Measurements from ENCODE around the gene TRIP12.
"Not testable (repeated sequence)": the region's sequence is repeated elsewhere in the genome, so short reads cannot be mapped to it uniquely, and the experiment has no call there.

Gene TRIP12

DNA sequence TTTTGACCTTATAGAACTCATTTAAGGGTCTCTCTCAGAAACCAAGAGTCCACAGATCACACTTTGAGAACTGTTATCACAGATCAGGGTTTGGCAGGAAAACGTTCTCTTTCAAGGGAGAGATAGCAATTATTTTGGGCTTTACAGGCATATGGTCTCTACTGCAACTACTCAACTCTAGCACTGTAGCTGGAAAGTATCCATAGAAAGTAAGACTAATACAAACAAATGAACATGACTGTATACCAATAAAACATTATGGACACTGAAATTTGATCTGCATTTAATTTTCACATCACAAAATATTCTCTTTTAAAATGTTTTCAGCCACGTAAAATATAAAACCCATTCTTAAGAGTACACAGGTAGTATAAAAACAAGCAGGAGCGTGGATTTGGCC lies 100.5 kb downstream of the TRIP12 start:
- DNase-seq = no peak

DNA sequence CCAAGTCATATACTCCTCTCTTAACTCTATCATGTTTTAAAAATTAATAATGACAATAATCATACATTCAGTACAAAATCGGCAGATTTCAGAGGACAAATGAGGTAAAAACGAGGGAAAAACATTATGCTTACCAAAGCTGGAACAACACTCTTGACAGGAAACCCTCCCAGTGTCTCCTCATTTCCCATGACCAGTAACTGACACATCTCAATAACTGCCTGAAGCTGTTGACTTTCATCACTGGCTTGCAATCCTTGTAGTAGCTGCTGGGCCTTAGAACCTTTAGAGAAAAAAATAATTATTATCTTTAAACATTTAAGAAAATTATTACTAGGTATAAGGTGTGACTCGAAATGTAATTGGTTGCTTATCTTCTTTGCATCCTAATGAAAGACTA lies 103.6 kb downstream of the TRIP12 start:
- DNase-seq = no peak

DNA sequence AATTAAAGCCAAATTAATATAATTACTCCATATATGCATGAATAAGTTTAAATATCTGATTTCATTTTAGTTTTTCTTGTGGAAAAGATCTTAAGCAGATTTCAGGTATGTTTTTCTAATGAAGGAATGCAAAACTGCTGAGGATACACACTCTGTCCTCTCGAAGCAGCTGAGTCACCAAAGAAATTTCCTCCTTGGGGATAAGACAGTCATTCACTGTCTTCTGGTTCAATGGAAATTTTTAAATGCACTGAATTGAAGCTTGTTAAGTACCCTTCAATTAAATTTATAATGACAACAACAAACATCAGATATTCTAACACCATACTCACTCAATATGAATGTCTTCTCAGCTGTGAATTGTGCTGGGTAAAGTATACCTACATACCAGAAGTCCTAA lies 106.0 kb downstream of the TRIP12 start:
- DNase-seq = no peak

DNA sequence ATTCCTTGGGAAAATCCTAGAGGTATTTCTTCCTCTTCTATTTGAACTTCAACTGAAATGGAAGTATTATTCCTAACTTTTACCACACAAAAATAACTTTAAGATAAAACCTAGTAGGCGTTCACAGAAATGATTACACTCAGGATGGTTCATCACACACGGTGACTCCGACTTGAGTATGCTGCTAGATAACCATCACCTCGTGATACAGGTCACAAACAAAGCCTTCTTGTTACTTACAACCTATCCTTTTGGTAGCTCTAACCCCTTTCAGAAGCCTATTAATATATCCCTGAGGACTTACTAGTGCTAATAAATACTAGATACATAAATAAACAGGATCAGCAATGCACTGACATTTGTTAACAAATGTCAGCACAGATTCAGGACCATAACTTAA lies 106.5 kb downstream of the TRIP12 start:
- no peak for DNase-seq

DNA sequence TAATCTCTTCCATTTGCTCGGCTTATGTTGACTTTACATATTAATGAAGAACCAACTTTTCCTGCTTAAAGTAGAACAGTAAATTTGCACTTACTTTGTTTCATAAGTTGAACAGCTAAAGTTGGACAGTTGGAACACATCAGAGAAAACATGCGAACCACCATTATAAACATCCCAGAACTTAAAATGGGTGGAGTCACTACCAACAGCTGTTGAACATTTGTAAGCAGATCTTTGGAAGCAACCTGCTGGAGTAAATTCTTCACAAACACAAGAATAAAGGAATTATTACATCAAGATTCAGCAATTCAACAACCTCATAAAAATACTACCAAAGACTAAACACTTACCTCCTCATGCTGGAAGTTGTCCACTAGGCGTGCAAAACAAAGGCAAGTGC lies 111.0 kb downstream of the TRIP12 start:
- no peak for DNase-seq

DNA sequence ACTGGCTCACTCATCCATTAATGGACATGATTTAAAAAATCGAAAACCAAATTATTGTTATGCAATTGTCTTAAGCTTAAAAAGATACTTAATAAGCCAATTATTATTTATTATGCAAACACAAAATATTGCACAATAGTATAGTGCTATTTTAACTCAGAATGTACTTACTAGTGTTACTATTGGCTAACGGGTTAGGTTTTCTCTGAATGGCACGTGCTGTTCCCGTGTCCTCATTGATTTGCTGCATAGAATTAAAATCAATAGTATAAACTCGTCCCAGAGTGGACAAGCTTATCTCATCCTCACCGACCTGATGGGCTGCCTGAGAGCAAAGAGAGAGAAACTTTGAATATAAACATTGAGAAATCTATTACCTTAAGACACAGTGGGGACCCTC lies 116.2 kb downstream of the TRIP12 start:
- DNase-seq = no peak

DNA sequence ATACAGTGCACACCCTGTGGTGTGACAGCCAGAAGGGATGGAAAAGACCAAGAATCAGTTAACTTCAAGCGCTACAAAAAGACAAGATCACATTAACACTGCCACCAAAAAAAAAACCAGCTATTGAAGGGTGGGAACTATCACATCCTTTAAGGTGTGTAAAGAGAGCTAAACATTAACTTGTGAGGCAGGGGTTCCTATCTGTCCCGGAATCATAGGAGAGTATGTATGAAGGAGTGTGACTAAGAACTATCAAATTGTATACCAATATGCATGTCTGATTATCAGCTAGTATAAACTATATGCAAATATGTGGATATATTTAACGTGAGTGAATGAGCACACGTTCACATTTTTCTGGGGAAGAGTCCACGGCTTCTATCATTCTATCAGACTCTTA lies 119.0 kb downstream of the TRIP12 start:
- DNase-seq = no peak

DNA sequence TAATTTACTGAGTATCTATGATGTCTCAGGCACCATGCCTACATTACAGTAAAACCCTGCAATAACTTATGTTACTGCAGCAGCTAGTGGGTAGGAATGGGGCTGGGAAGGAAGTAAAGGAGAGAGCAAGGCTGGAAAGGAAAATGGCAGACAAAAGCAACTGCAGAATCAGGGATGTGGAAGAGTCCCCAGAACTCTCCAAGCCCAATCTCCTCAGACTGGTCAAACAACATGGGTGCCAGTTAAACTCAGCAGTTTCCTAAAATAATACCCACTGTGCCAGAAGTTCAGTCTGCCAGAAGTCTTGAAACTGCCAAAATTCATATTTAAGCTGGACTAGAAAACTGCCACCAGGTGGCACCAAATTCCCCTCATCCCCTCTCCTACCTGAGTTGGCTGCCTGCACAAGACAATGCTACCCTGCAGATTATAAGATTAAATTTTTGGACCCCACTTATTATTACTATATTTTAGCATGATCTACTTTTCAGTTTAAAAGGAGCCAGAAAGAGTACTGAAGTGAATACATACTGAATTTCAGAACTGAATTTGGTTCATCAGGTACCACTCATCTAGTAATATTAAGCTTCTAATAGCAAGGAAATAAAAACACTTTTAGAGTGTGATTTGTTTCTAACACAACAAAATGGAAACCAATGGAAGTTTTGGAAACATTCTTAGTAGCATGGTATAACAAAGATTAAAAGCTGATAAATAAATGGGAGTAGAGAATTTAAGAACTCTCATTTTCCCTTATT lies 120.6 kb downstream of the TRIP12 start:
- peak; percentile 61 to 65 for DNase-seq

DNA sequence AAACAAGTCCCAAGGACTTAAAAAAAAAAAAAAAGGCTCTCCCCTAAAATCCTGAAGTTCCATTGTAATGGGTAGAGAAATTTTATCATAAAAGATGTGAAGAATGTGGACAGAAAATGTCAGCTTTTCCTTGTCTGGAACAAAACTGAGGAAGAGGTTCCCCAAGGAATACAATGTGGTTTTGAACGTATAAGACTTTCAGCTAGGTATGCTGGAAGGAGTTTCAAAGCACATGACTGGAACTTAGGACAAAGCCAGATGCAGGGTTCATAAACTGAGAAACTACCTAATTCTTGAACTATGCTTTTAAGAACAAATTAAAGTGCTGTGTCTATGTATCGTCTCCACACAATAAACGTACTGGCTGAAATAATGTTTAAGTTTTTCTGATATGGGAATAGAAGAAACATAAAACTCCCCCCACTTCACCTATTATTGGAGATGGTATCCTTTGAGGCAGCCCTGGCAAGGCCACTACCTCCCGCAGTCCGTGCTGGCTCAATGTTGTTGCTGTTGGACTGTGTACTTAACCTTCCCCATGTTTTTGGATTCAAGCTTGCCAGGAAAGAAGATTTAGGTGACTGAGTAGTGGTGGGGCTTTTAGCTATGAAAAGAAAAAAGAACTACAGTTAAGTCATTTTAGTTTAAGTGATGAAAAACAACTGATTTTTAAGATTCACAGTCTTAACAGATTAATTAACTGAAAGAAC lies 123.2 kb downstream of the TRIP12 start:
- no peak for DNase-seq

DNA sequence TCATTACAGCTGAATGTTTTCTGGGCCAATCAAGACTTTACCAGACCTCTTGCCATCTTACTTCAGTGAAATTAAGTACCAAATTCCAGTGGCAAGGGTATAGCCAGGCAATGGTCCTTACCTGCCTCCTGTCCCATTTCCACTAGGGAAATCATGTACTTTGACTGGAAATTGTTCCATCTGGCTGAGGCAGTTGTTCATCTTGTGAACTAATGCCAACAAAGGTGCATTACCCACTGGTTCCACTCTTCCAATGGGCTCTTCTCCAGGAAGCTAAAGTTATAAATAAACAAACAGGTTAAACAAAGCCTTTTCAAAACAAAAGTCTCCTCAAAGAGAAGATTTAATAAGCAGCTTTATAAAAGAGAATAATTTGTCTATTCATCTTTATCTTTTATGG lies 126.8 kb downstream of the TRIP12 start:
- DNase-seq = no peak

DNA sequence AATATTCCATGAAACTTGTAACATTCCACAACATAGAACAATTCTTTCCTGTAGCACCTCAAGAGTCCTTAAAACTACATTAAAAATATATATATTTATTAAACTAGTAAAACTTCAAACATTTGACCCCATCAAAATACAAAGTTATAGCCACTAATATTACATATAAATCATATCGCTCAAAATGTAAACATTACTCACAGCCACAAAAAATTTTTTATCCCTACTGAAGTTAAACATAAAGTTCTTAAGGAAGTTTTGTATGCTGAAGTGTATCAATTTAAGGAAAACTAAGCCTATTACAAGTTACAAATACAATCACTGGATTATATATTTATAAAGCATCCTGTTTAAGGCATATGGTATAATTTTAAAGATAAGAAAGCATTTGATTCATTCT lies 127.2 kb downstream of the TRIP12 start:
- no peak for DNase-seq

DNA sequence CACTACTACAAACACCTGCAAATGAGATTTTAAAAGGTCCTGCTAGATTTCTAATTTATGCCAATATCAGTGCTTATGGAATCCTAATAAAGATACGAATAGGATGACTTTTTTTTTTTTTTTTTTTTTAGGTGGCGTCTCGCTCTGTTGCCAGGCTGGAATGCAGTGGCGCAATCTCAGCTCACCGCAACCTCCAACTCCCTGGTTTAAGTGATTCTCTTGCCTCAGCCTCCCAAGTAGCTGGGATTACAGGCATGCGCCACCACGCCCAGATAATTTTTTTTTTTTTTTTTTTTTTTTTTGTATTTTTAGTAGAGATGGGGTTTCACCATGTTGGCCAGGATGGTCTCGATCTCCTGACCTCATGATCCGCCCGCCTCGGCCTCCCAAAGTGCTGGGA lies 135.5 kb downstream of the TRIP12 start:
- not testable (repeated sequence) for DNase-seq

DNA sequence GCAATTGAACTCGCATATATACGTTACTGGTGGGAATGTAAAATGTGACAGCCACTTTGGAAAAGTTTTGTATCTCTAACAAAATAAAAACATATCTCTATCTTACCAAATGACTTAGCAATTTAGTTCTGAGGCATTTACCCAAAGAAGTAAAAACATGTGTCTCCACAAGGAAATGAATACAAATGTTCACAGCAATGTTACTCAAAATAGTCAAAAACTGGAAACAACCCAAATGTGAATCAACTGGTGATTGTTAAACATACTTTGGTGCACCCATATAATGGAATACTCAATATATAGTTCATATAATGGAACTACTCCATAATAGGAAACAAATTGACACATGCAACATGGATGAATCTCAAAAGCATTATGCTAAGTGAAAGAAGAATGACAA lies 137.0 kb downstream of the TRIP12 start:
- no peak for DNase-seq

DNA sequence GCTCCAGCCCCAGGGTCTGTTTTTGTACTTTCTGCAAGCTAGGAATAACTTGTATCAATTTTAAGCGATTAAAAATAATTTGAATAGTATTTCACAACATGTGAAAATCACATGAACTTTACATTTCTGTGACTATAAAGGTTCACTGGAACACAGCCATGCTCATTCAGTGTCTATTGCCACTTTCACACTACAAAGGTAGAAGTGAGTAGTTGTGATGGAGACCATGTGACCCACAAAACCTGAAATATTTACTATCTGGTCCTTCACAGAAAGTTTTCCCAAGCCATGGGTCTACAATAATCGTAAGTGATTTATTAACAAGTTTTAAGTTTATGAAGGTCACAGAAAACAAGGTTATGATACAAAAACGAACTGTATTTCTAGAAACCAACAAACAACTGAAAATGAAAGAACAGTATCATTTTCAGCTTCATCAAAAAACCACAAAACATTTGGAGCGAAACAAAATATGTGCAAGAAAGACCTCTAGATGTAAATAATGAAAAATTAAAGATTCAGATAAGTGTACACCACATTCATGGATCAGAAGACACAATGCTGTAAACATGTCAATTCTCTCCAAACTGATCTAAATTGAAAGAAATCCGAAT lies 138.6 kb downstream of the TRIP12 start:
- DNase-seq = no peak

DNA sequence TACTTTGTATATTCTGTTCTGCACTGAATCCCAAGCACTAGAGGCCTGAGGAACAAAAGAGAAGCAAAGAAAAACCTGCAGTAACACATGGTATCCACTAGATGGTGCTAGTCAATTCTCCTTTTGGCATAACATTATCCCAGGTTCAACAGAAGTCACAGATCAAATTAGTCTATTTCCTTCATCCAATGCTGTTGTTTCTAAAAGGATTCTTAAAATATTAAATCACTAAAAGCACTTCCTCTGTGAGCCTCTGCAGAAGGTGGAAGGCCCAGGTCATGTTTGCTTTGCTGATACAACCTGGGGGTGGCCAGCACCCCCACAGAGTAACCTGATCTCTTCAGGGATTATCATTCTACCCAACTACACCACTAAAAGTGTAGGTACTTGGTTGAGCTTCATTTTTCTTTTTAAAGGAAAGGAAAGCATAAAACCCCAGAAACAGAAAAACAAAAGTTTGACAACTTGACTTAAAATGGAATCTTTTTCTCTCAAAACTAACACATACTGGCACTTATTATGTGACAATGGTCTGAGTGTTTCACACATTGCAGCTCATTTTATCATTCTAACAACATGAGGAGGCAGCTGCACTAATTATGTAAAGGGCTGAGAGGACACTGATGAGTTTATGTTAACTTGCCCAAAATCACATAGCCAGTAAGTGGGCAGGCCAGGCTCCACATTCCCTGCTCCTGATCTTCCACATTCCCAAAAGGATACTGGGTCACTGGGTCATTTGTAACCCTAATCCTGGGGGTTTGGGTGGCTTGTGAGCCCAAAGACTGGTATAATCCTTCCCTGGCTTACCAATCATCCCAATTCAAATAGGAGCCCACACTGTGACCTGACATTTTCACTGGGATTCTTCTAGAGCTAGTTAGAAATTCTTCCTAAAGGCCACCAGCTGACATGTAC lies 140.7 kb downstream of the TRIP12 start:
- no peak for DNase-seq

DNA sequence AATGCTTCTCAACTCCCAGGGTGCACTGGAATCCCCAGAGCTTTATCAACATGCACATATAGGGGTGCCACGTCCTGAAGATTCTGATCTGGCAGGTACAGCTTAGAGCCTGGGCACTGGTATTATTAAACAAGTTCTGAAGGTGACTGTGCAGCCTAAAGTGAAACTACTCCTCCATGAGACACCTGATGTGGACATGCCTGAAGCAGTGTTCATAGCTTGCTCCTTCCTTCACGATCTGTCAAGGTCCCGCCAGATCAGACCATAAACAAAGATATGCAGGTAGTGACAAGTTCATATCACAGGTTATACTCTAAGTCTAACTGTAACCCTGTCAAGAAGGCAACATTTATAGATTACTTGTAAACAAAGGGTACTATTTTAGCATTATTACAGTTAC lies 142.2 kb downstream of the TRIP12 start:
- DNase-seq = no peak

DNA sequence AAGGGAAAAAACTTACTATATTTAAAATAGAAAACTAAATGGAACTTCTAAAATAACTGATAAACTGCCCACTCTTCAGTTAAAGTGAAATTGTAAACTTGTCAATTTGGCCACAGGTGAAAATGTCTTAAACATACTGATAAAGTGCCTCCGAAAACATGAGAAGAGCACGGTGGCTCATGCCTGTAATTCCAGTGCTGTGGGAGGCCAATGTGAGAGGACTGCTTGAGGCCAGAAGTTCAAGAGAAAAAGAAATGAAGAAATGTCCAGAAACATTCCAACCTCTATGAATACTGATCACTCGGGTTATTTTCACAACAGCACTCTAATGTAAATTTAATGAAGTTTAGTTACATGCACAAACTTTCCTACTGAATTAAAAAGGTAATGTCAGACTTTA lies 144.1 kb downstream of the TRIP12 start:
- no peak for DNase-seq

DNA sequence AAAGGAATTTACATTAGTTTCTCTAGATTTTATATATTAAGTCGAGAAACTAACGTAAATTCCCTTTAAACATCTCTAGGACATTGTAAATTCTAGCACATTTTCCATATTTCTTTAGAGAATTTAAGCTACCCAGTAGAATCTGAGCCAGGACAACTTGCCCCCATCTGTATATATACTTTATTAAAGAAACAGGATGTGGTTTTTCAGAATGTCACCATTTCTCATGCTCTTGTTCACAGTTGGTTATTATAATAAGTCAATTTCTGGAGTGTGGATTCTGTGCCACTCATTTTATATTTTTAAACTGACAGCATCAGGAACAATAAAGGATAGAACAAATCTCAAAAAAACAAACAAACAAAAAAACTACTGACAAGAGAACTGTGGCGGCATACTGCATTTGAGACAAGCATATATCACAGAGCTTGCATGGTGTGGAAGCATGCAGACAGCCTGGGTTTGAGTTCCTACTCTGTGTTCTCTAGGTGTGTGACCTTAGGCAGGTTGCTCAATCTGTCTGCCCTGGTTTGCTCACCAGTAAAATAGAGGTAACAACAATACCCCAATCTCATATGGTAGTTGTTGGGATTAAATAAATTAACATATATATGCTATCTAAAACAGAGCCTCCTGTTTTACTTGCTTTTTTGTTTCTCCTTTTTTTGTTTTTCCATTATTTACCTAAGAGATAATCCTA lies 146.0 kb downstream of the TRIP12 start:
- DNase-seq = no peak

DNA sequence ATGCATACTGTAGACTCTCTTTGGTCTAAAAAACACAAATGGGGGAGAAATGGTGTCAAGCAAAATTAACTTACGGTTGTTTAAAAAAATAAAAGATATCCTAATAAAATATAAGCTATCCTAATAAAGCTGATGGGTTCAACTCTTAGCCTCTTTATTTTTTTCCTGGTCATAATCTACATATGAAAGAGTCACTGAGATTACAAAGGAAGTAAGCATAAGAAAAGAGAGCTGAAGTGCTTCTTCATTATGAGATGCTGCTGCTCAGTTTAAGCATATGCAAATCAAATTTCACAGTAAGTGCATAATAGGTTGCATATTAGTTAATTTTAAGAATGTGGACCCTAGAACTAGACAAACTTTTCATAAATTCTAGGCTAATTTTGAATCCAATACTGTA lies 147.6 kb downstream of the TRIP12 start:
- DNase-seq = no peak

DNA sequence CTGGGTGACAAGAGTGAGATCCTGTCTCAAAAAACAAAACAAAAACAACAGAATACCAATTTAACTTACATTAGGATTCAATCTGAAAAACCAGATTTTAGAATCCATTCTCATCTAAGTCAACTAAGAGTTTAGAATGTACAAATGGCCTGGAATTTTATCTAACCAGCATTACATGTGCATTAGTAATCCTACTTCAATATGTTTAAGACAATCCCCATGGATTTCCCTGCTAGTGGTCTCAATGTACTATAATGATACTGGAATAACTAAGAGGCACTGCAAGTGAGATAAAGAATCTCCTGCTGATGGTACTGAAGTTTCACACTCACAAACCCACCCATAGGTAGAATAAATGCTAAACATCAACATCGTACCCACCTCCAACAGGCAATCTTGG lies 153.6 kb downstream of the TRIP12 start:
- DNase-seq = no peak

DNA sequence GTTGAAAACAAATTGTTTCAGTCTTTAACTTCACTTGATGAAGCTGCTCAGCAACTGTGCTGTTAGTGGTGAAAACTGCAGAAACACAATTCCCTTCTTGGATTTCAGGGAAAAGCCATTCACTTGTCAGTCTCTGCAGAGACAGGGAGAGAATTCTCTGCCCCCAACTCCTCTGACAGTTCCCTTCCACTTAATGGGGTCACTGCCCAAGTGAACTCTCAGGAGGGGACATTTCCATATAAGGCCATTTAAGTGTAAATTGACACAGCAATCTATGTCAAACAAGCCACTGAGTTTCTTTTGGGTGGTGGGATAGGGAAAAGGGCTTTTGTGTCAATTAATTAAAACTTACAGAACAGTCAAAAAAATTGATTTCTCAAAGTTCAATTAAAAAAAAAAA lies 156.1 kb downstream of the TRIP12 start:
- no peak for DNase-seq

DNA sequence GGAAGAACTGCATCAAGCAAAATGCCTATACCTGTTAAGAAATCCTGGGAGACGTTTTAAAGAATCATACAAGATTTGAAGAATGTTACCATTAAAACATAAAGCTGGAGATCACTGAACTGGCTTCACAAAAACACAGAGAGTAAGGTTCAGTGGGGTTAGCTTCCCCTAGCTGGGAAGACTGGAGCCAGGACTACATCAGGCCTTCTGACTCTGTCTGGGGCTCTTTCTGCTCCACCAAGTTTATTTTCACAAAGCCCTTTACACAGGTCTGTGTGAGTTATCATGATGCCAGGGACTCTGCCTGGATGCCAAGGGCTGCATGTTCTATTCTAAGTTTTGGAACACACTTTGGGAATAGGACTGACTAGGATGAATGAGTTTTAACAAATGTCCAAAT lies 160.1 kb downstream of the TRIP12 start:
- no peak for DNase-seq

DNA sequence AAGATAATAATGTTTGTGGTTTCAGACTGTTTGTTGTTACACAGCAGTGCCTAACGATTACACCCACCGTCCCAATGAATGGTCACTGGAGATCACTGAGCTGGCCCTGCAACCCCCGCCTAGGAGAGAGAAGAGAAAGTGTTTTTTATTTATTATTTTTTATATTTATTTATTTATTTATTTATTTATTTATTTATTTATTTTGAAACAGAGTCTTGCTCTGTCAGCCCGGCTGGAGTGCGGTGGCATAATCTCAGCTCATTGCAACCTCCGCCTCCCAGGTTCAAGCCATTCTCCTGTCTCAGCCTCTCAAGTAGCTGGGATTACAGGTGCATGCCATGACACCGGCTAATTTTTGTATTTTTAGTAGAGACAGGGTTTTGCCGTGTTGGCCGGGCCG lies 164.3 kb downstream of the TRIP12 start:
- not testable (repeated sequence) for DNase-seq

Data from stimulated activated CD4-positive, alpha-beta T cell treated with anti-CD3 and anti-CD28 coated beads, Interleukin-2, amount 100 ng/mL, for 48 hours (primary cell).